ENCODE data around the gene YTHDF1.

GRCh38 chr20:63175038-63175895 is 40.7 kb downstream of the YTHDF1 start:
- TF ChIP-seq CTCF (IDR thresholded peaks at IDR 0.05): no peak
- no peak for TF ChIP-seq POLR2AphosphoS5 (IDR thresholded peaks at IDR 0.05; ENCODE audit: insufficient read depth in 1 of 2, low read depth in 1 of 2)

Data from vagina (tissue), 2 donors.